HepG2 (cell line): ENCODE measurements around the gene ACTR1B. TPM values are rescaled to one million over a fixed set of nuclear protein-coding genes. Genes with fewer than 3 reads are reported as not detected.
A peak's percentile ranks its signal among the peaks of the same experiment; 100 is the strongest.

Experiments
- BCL3 ChIP-seq: sonication (generic); formaldehyde crosslinking; IDR thresholded peaks from 2 replicates; pipeline ENCODE4 v1.5.1; 2020; ENCODE audit warnings: mild to moderate bottlenecking, missing genetic modification reagents, moderate library complexity
- BRD4 ChIP-seq: sonication (generic); formaldehyde crosslinking; IDR thresholded peaks from 2 replicates; pipeline ENCODE4 v1.4.0; 2020; ENCODE audit warnings: missing genetic modification reagents
- CREBL2 ChIP-seq: sonication (generic); formaldehyde crosslinking; IDR thresholded peaks from 2 replicates; pipeline ENCODE4 v1.8.1; 2023; ENCODE audit warnings: missing genetic modification reagents, mild to moderate bottlenecking, borderline replicate concordance
- GTF3A ChIP-seq: sonication (generic); formaldehyde crosslinking; conservative IDR thresholded peaks from 2 replicates; pipeline ENCODE4 v1.4.0; 2020; ENCODE audit warnings: mild to moderate bottlenecking, missing genetic modification reagents
- HNF4G ChIP-seq, 2 experiments: sonication (generic) in 1 of 2; formaldehyde crosslinking in 1 of 2; IDR thresholded peaks; 2 replicates each; pipeline versions ENCODE4 v1.4.0 to v1.6.1; 2011 to 2020; ENCODE audit warnings: borderline replicate concordance in 2 of 2, low read depth in 2 of 2, mild to moderate bottlenecking in 2 of 2, low read length in 1 of 2, missing genetic modification reagents in 1 of 2, moderate library complexity in 1 of 2
- MED13 ChIP-seq: sonication (generic); formaldehyde crosslinking; IDR thresholded peaks from 2 replicates; pipeline ENCODE4 v1.5.0; 2020; ENCODE audit warnings: missing genetic modification reagents
- PBX3 ChIP-seq: sonication (generic); formaldehyde crosslinking; IDR thresholded peaks from 2 replicates; pipeline ENCODE4 v1.8.1; 2023; ENCODE audit warnings: missing genetic modification reagents, inconsistent platforms, borderline replicate concordance
- PRPF4 ChIP-seq: fragments of 200-400 bp; formaldehyde crosslinking; IDR thresholded peaks from 2 replicates; pipeline ENCODE4 v1.6.1; 2016; ENCODE audit warnings: low read length, low read depth; ENCODE audit not compliant: poor library complexity, severe bottlenecking
- RARG ChIP-seq: sonication (generic); formaldehyde crosslinking; IDR thresholded peaks from 2 replicates; pipeline ENCODE4 v1.4.0; 2020; ENCODE audit warnings: low read depth, mild to moderate bottlenecking, missing genetic modification reagents
- SKIL ChIP-seq: sonication (generic); formaldehyde crosslinking; IDR thresholded peaks from 2 replicates; pipeline ENCODE4 v1.8.0; 2022; ENCODE audit warnings: missing genetic modification reagents, mild to moderate bottlenecking, moderate library complexity, borderline replicate concordance
- SRSF1 ChIP-seq: fragments of 200-400 bp; formaldehyde crosslinking; optimal IDR thresholded peaks from 2 replicates; pipeline ENCODE3; 2017; ENCODE audit warnings: mild to moderate bottlenecking, low read depth, low read length, moderate library complexity
- TBL1XR1 ChIP-seq: fragments of 150-350 bp; IDR thresholded peaks from 2 replicates; pipeline ENCODE4 v1.6.1; 2014; ENCODE audit warnings: borderline replicate concordance, low read length; ENCODE audit not compliant: partially characterized antibody
- TBP ChIP-seq: sonication (generic); formaldehyde crosslinking; IDR thresholded peaks from 2 replicates; pipeline ENCODE4 v1.5.0; 2020; ENCODE audit warnings: missing genetic modification reagents
- TFDP2 ChIP-seq: sonication (generic); formaldehyde crosslinking; IDR thresholded peaks from 2 replicates; pipeline ENCODE4 v1.4.0; 2020; ENCODE audit warnings: missing genetic modification reagents
- THAP7 ChIP-seq: sonication (generic); formaldehyde crosslinking; IDR thresholded peaks from 2 replicates; pipeline ENCODE4 v1.8.1; 2023; ENCODE audit warnings: mild to moderate bottlenecking, missing genetic modification reagents
- ZNF224 ChIP-seq: sonication (generic); formaldehyde crosslinking; IDR thresholded peaks from 2 replicates; pipeline ENCODE4 v1.5.0; 2020; ENCODE audit warnings: mild to moderate bottlenecking, missing genetic modification reagents
- ZNF44 ChIP-seq: sonication (generic); formaldehyde crosslinking; IDR thresholded peaks from 2 replicates; pipeline ENCODE4 v1.5.1; 2020; ENCODE audit warnings: mild to moderate bottlenecking, missing genetic modification reagents
- ZNF496 ChIP-seq: sonication (generic); formaldehyde crosslinking; IDR thresholded peaks from 2 replicates; pipeline ENCODE4 v1.8.1; 2023; ENCODE audit warnings: mild to moderate bottlenecking, moderate library complexity, missing genetic modification reagents; ENCODE audit not compliant: insufficient replicate concordance
- ZNF562 ChIP-seq: sonication (generic); formaldehyde crosslinking; IDR thresholded peaks from 2 replicates; pipeline ENCODE4 v1.8.0; 2022; ENCODE audit warnings: missing genetic modification reagents, borderline replicate concordance
- ZNF598 ChIP-seq: sonication (generic); formaldehyde crosslinking; IDR thresholded peaks from 2 replicates; pipeline ENCODE4 v1.5.1; 2020; ENCODE audit warnings: mild to moderate bottlenecking, missing genetic modification reagents, borderline replicate concordance
- ZSCAN31 ChIP-seq: sonication (generic); formaldehyde crosslinking; IDR thresholded peaks from 2 replicates; pipeline ENCODE4 v1.5.0; 2020; ENCODE audit warnings: low read depth, mild to moderate bottlenecking, missing genetic modification reagents
- polyA plus RNA-seq, 8 experiments: library from polyadenylated mRNA; depleted of rRNA in 3 of 8; stranded (reverse) in 7 of 8; unstranded in 1 of 8; fragments of >200 nt; fragmentation: Illumina TruSeq in 4 of 8; extraction: Trizol in 4 of 8; gene quantifications; 2 replicates each; pipeline versions ENCODE4 v1.2.1 to v1.2.3, GENCODE V29; 2011 to 2016; ENCODE audit warnings: low read depth in 4 of 8, missing spikeins in 1 of 8, mixed read lengths in 1 of 8; ENCODE audit not compliant: insufficient read depth in 1 of 8
- total RNA-seq, 5 experiments: library from RNA; depleted of rRNA; stranded (reverse); fragments of >200 nt; fragmentation: Illumina TruSeq; extraction: Trizol; gene quantifications; 2 replicates each; pipeline ENCODE4 v1.2.3, GENCODE V29; 2016; ENCODE audit warnings: low read depth in 1 of 5

ACTR1B gene
- total and polyA plus RNA-seq, 2 of the 13 experiments (the other 11 are each of a cell fraction or from before 2014, with no cell fraction given), result 61.7 to 76.7 TPM

- TF ChIP-seq TFDP2 (CRISPR knock-in tag) (peak; percentile 89), PRPF4 (no peak), HNF4G (IDR thresholded peaks at IDR 0.05; ENCODE audit: borderline replicate concordance, low read depth, low read length) (no peak), HNF4G (CRISPR knock-in tag; IDR thresholded peaks at IDR 0.05; ENCODE audit: borderline replicate concordance, low read depth) (no peak), ZSCAN31 (CRISPR knock-in tag) (no peak; the same call in 1 of the 2 replicates), ZNF562 (CRISPR knock-in tag) (no peak), ZNF224 (CRISPR knock-in tag) (no peak), ZNF496 (CRISPR knock-in tag) (no peak), ZNF44 (CRISPR knock-in tag) (no peak), ZNF598 (CRISPR knock-in tag) (0 out of 2 replicates have a peak, but pooled peaks have one; percentile 58), CREBL2 (no peak; the same call in 1 of the 2 replicates), SRSF1 (peak; percentile 66), TBL1XR1 (no peak), MED13 (CRISPR knock-in tag) (no peak), THAP7 (CRISPR knock-in tag) (no peak), TBP (CRISPR knock-in tag) (no peak), SKIL (CRISPR knock-in tag) (no peak), BCL3 (CRISPR knock-in tag) (no peak; the same call in 1 of the 2 replicates), BRD4 (peak; percentile 64; the same call in 1 of the 2 replicates), RARG (CRISPR knock-in tag) (0 out of 2 replicates have a peak, but pooled peaks have one; percentile 47), PBX3 (CRISPR knock-in tag) (peak; percentile 53; the same call in 1 of the 2 replicates), GTF3A (CRISPR knock-in tag) (no peak)
Measured at GRCh38 chr2:97663962-97664635, at the start of gene ACTR1B (continued).
